Neural progenitor cell (in vitro differentiated cells): Measurements from ENCODE around the gene KIF18B. TPM values are rescaled to one million over a fixed set of nuclear protein-coding genes. Genes with fewer than 3 reads are reported as not detected.
A peak's percentile ranks its signal among the peaks of the same experiment; 100 is the strongest.

Experiments
- DNase-seq: peaks from one replicate; pipeline ENCODE4 v3.0.0-alpha.2; 2016; ENCODE audit warnings: low spot score
- H2AFZ ChIP-seq: fragments of 200-600 bp; sonication (generic); replicated peaks from 2 replicates; pipeline ENCODE4 v1.6.1; 2016; ENCODE audit warnings: antibody characterized with exemption
- H3F3A ChIP-seq: fragments of 200-600 bp; sonication (generic); 2 replicates; pipeline ENCODE4 v1.6.1; 2016; ENCODE audit warnings: antibody characterized with exemption, low read depth
- H3K27ac ChIP-seq: fragments of 200-600 bp; sonication (generic); 2 replicates; pipeline ENCODE4 v1.5.1; 2016; ENCODE audit warnings: mild to moderate bottlenecking
- H3K27me3 ChIP-seq: fragments of 200-600 bp; sonication (generic); 2 replicates; pipeline ENCODE4 v1.6.1; 2016; ENCODE audit warnings: mild to moderate bottlenecking, moderate library complexity
- H3K36me3 ChIP-seq: fragments of 200-600 bp; sonication (generic); 2 replicates; pipeline ENCODE4 v1.5.1; 2016
- H3K4me1 ChIP-seq: fragments of 200-600 bp; sonication (generic); 2 replicates; pipeline ENCODE4 v1.6.1; 2016; ENCODE audit warnings: mixed run types
- H3K4me2 ChIP-seq: fragments of 200-600 bp; sonication (generic); 2 replicates; pipeline ENCODE4 v1.6.1; 2016
- H3K4me3 ChIP-seq: fragments of 200-600 bp; sonication (generic); 2 replicates; pipeline ENCODE4 v1.5.1; 2016
- H3K79me2 ChIP-seq: fragments of 200-600 bp; sonication (generic); 2 replicates; pipeline ENCODE4 v1.6.1; 2016; ENCODE audit warnings: low read depth
- H3K9ac ChIP-seq: fragments of 200-600 bp; sonication (generic); 2 replicates; pipeline ENCODE4 v1.6.1; 2016
- H3K9me3 ChIP-seq: fragments of 200-600 bp; sonication (generic); 2 replicates; pipeline ENCODE4 v1.5.1; 2016; ENCODE audit warnings: low read depth
- H4K20me1 ChIP-seq: fragments of 200-600 bp; sonication (generic); 2 replicates; pipeline ENCODE4 v1.6.1; 2016; ENCODE audit warnings: low read depth
- H3K27ac Mint-ChIP-seq: 3 replicates; pipeline ENCODE4 v1.8.0; 2021; ENCODE audit warnings: mixed read lengths
- H3K27me3 Mint-ChIP-seq: 2 replicates; pipeline ENCODE4 v1.8.0; 2022; ENCODE audit warnings: low read depth, mild to moderate bottlenecking, inconsistent platforms, moderate library complexity, mixed read lengths; ENCODE audit not compliant: insufficient read depth
- H3K36me3 Mint-ChIP-seq: 3 replicates; pipeline ENCODE4 v1.8.0; 2021; ENCODE audit warnings: mixed read lengths
- H3K4me1 Mint-ChIP-seq: 3 replicates; pipeline ENCODE4 v1.8.0; 2021; ENCODE audit warnings: mixed read lengths
- H3K4me3 Mint-ChIP-seq: 3 replicates; pipeline ENCODE4 v1.8.0; 2021; ENCODE audit warnings: mild to moderate bottlenecking, moderate library complexity, mixed read lengths
- H3K9me3 Mint-ChIP-seq: 3 replicates; pipeline ENCODE4 v1.8.0; 2020; ENCODE audit warnings: mixed read lengths
- CTCF ChIP-seq: fragments of 200-600 bp; sonication (generic); IDR thresholded peaks from 2 replicates; pipeline ENCODE4 v1.5.1; 2017; ENCODE audit warnings: antibody characterized with exemption, mild to moderate bottlenecking
- EZH2 ChIP-seq: fragments of 200-600 bp; sonication (generic); IDR thresholded peaks from 2 replicates; pipeline ENCODE4 v1.6.1; 2017; ENCODE audit warnings: antibody characterized with exemption, mild to moderate bottlenecking, moderate library complexity
- EZH2phosphoT487 ChIP-seq: fragments of 200-600 bp; sonication (generic); IDR thresholded peaks from 2 replicates; pipeline ENCODE4 v1.6.1; 2017; ENCODE audit warnings: antibody characterized with exemption
- total RNA-seq: library from RNA; depleted of rRNA; stranded (reverse); fragments of >200 nt; gene quantifications from 2 replicates; pipeline ENCODE4 v1.2.3, GENCODE V29; 2015; ENCODE audit warnings: low replicate concordance

KIF18B gene
- total RNA-seq, 1 donor from 2014 or later, result 15.1 TPM

DNA sequence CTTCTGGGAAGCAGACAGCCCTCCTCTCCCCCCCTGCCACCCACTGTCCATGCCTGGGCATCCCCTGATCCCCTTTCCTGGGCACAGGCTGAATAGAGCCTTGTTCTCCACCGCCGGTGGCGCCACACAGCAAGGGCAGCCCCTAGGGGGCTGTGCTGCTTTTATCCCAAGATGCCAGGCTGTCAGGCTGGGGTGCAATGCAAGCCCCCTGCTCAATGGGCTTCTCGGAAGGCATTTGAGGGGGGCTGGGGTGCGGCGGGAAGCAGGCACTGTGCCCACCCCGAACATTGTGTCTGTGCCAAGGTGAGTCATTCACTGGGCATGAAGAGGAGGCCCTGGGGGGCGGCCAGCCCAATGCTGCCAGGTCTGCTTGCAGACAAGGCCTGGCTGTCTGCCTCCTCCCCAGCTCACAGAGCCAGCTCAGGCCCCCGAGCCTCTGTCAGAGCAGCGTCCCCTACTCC lies 30.8 kb downstream of the KIF18B start:
- no peak overlapping the region for H3K4me2 ChIP-seq
- Mint-ChIP-seq H3K36me3 (no peaks in the 10 kb centered on the region), H3K4me3 (no peak overlapping the region), H3K27me3 (peaks cover 20% of the 10 kb centered on the region), H3K27ac (peak overlapping the region; percentile 50), H3K4me1 (peaks cover 25% of the 10 kb centered on the region), H3K9me3 (no peaks in the 10 kb centered on the region)
- no peaks in the 10 kb centered on the region for H3K36me3 ChIP-seq
- H3K4me1 ChIP-seq, result peaks cover 20% of the 10 kb centered on the region
- peaks cover 11% of the 10 kb centered on the region for H3F3A ChIP-seq
- TF ChIP-seq CTCF (no peak), EZH2 (no peak), EZH2phosphoT487 (no peak)
- no peak overlapping the region for H3K9ac ChIP-seq
- no peaks in the 10 kb centered on the region for H4K20me1 ChIP-seq
- no peak overlapping the region for H2AFZ ChIP-seq
- no peak overlapping the region for H3K27ac ChIP-seq
- no peak for DNase-seq
- peaks cover 33% of the 10 kb centered on the region for H3K27me3 ChIP-seq
- no peaks in the 10 kb centered on the region for H3K79me2 ChIP-seq
- H3K9me3 ChIP-seq, result no peaks in the 10 kb centered on the region
- no peak overlapping the region for H3K4me3 ChIP-seq

DNA sequence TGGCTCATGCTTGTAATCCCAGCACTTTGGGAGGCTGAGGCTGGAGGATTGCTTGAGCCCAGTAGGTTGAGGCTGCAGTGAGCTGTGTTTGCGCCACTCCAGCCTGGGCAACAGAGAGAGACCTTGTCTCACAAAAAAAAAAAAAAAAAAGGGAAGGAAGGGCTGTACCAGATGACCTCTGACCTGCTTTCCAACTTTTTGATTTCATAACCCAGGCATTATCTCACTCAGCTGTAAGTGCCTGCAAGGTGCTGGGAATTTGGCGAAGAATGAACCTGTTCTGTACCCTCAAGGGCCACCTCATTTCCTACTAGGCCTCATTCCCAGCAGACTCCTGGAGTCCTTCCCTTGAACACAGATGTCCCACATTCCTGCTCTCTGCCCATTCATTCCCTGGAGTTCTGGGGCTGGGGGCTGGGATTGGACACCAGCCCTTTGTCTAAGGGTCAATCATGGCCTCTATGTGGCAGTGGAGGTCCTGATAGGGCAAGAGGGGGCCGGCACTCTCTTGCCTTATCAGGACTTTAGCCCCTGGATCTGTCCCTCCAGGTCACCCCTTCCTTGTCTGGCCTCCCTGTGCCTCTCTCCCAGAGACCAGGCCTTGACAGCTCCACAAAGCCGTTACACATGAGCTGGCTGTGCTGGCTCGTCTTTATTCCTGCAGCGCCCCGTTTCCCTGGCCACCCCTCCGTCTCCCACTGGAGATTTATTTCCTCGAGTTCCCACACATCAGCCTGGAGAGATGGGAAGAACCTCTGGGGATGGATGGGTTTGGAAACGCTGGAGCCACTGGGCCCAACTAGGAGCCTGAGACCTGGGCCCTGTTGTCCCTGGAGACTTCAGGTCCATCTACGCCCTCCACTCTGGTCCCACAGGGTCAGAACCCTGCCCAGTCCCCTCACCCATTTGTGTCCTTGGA lies 31.5 kb downstream of the KIF18B start:
- Mint-ChIP-seq H3K9me3 (no peaks in the 10 kb centered on the region), H3K4me1 (peaks cover 20% of the 10 kb centered on the region), H3K4me3 (no peak overlapping the region), H3K36me3 (no peaks in the 10 kb centered on the region), H3K27me3 (peaks cover 18% of the 10 kb centered on the region), H3K27ac (peak overlapping the region; percentile 79)
- Histone ChIP-seq H3K27me3 (peaks cover 40% of the 10 kb centered on the region), H3K4me3 (no peak overlapping the region), H3K4me2 (no peak overlapping the region), H3K9ac (no peak overlapping the region), H3K4me1 (peaks cover 14% of the 10 kb centered on the region), H3K36me3 (no peaks in the 10 kb centered on the region), H3K79me2 (no peaks in the 10 kb centered on the region), H3K27ac (no peak overlapping the region), H2AFZ (no peak overlapping the region), H3F3A (peaks cover 8% of the 10 kb centered on the region), H4K20me1 (no peaks in the 10 kb centered on the region), H3K9me3 (no peaks in the 10 kb centered on the region)
- TF ChIP-seq EZH2, result no peak
- peak; percentile 41 for DNase-seq

DNA sequence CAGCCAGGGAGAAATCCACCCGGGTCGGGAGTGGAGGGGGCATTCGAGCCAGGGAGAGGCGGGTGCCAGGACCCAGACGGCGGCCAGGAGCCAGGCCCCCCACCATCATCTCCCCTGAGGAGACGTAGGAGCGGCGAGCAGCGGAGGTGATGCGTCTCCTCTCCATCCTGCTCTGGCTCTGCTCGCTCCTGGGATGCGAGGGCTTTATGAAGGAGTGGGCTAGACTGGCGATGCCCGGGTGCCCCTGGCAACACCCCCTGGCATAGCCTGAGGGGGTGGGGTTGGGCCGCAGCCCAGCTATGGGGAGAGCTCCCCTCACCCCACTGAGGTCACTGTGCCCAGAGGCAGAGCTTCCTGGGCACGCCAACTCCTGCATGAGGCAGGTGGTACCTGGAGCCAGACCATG lies 32.2 kb downstream of the KIF18B start, which contains the start of gene GFAP:
Gene GFAP, minus strand, starts transcription at position 180 of the 406 bp plus-strand sequence. Its CDS starts 14 bp downstream, at position 166.
- H3K36me3 Mint-ChIP-seq, result no peaks in the 10 kb centered on the region
- H3K36me3 ChIP-seq, result no peaks in the 10 kb centered on the region
- H3K27me3 Mint-ChIP-seq, result peaks cover 18% of the 10 kb centered on the region
- H3K9ac ChIP-seq, result no peak within 1 kb of the TSS
- no peak within 1 kb of the TSS for H3K4me3 ChIP-seq
- no peak within 1 kb of the TSS for H3K4me2 ChIP-seq
- H3K9me3 ChIP-seq, result no peaks in the 10 kb centered on the region
- no peaks in the 10 kb centered on the region for H3K79me2 ChIP-seq
- H4K20me1 ChIP-seq, result no peaks in the 10 kb centered on the region
- no peak for DNase-seq
- H3K4me1 ChIP-seq, result peaks cover 6% of the 10 kb centered on the region
- no peak within 1 kb of the TSS for H2AFZ ChIP-seq
- H3K27ac ChIP-seq, result no peak within 1 kb of the TSS
- no peak within 1 kb of the TSS for H3K4me3 Mint-ChIP-seq
- peaks cover 45% of the 10 kb centered on the region for H3K27me3 ChIP-seq
- peaks cover 20% of the 10 kb centered on the region for H3K4me1 Mint-ChIP-seq
- H3F3A ChIP-seq, result peaks cover 2% of the 10 kb centered on the region
- no peaks in the 10 kb centered on the region for H3K9me3 Mint-ChIP-seq
- TF ChIP-seq EZH2phosphoT487, result no peak
- no peak for TF ChIP-seq EZH2
- TF ChIP-seq CTCF, result no peak
- peak within 1 kb of the TSS; percentile 79 for H3K27ac Mint-ChIP-seq
